SKM-1 (cell line): ENCODE results near the gene ZFHX2.

Experiments
- DNase-seq: peaks from one replicate; lab custom pipeline; 2025; ENCODE audit not compliant: unreplicated experiment; lab: John Stamatoyannopoulos, UW

The ZFHX2 gene

DNA sequence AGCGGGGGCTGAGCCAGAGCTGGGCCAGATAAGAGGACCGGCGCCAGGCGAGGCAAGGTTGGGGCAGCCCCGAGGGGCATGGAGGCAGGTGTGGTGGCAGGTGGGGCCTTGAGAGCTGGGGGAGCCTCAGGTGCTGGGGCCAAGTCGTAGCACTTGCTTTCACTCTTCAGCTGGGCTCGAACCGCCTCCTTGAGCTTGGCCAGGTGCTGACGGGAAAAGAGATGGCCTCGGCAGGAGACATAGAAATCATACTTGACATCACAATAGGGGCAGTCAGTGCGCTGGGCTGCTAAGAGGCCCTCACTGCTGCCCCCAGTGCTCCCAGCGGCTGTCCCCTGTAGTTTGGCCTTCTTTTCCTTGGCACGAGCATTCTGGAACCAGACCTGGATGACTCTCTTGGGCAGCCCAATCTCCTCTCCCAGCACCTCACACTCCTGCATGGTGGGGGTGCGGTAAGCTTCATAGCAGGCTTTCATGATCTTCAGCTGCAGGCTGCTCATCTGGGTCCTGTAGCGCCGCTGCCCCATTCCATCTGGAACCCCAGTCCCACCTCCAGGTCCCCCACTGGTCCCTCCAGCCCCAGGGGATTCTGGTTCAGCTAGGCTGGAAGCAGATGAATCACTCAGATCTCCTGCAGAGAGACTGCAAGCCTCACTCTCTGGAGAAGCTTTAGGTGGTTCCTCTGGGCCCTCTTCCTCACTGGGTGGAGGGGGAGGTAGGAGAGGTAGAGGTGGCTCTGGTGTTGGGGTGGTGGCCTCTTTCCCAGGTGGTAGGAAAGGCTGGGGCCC is 28.1 kb downstream of the ZFHX2 start:
- DNase-seq: no peak

DNA sequence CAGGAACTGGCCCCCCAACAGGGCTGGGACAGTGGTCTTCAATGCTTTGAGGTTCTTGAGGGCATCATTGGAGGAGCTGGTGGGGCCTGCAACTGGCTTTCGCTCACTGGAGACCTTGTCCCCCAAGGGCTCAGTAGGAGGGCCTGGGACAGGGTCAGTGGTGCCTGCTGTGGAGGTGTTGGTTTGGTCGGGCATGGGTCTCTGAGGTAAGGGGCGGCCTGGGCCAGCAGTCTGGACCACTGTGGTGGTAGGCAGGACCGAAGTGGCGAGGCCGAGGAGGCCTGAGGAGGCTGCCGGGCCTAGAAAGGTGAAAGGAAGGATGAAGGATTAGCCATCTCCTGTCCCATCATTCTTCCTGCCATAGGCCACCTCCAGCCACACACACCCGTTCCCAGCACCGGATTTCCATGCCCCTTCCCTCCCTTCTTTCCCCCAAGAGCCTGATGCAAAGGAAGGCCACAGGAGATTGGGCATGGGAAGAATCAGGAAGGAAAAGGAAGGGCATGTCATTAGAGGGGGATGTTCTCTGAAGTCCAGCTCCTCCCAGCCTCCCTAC is 28.8 kb downstream of the ZFHX2 start:
- DNase-seq: no peak

DNA sequence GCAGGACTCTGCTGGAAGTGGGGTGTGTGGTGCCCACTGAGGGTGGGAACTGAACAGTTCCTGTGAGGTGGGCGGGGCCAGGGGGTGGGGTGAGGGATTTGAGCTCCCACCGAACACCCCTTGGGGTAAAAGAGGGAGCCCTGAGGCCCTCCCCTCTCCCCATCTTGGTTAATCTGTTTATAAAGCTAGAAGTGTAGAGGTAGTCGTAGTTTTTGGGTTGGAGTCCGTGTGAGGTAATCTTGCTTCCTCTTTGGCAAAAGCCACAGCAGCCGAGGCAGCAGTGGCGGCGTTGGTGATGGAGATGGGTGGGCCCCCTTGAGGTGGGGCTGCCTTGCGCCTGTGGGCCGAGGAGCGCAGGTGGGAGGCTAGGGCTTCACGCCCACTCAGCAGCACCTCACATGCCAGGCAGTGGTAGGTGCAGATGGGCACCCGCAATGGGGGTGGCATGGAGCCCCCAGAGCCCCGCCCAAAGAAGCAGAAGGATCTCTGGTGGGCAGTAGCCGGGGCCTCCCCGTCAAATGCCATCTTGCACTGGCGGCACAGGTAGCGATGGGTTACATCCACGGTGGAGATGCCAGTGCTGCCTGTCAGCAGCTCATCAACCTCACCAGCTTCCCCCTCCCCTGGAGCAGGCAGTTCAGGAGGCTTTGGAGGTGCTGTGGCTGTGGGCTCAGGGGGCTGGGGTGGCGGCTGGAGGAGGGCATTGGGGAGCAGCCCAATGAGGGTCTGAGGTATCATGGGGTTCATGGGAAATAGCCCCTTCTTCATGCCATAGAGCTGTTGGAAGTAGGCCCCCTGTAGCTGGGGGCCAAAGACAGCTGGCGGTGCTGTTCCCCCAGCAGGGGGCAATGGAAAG is 29.6 kb downstream of the ZFHX2 start:
- no peak for DNase-seq

DNA sequence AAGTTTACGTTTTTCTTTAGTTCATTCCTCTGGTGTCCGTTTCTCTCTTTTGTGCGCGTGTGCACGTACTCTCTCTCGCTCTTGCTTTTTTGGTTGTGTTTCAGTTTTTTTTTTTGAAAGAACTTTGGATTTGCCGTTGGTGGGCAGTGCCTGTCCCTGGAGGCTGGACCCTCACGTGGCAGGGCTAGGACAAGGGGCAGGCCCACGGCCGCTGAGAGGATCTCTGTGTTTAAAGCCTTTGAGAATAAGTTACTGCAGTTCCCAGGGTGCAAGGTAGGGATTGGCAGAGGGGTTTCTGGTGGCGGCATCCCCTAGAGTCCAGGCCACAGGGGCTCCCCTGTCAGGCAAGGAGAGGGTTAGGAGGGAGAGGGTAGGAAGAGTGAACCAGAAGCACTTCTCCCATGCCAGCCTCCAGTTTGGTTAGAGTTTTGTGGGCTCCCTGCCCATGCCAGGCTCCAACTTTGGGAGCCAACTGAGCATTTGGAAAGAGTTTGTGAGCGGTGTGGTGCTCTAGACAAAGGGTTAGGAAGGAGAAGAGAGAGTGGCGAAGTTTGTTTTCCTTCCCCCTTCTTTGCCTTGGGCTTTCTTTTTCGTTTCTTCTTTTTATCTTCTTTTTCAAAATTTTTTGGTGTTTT is 30.5 kb downstream of the ZFHX2 start:
- no peak for DNase-seq

DNA sequence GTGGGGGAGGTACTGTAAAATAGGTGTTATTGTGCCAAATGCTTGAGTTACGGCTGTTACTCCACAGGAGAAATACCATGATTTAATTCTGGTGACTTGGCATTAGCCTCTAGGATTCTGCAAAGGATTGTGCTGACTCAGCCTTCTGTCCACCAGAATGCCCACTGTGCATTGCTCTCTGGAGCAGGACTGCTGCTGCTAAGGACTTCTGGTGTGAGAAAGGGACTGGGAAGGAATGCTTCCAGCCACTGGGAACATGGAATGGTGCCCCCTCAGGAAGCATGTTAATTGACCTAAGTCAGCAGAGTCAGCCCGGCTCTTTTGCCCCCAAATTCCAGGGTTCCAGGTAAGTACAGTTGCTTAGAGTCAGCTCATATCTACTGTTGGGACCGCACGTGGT is 32.9 kb downstream of the ZFHX2 start:
- DNase-seq: no peak

DNA sequence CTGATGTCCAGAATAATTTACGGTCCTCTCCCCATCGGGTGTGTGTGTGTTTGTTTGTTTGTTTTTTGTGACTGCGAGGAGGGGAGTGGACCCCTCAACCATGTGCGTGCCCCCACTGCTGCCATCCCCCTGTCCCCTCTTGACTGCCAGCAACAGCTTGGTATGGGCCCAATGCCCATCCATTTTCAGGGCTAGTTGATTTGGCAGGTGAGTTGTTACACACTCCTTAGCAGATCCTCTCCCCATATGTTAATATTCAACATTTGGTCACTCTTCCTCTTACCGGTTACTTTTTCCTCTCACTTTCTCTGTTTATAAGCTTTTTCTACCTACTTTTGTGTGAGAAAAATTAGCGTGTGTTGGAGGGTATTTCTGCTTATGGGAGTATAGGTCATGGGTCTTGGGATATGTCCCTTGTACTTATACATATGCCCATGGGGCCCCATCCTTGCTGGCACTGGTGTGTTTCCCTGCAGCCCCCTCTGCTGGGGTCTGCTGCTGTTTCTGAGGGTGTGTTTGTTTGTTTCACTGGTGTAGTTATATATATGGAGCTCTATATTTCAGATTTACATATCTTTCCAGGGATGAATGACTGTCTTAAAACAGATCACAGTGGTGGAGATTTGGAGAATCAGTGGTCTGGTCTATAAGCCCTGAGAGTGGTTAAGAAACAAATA is 33.8 kb downstream of the ZFHX2 start:
- DNase-seq: no peak

DNA sequence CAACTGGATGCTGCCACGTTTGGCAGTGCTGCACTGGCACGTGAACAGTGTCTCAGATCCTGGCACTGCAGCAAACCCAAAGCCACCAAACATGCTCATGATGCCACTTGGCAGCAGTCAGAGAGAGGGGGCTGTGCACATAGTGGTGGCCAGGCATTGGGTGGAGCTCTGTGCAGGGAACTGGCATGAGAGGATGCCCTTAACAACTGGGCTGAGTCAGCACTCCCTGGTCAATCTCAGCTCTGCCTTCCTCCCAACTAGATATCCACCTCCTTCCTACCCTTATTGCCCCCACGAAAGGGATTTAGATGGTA is 37.0 kb downstream of the ZFHX2 start:
- no peak for DNase-seq

DNA sequence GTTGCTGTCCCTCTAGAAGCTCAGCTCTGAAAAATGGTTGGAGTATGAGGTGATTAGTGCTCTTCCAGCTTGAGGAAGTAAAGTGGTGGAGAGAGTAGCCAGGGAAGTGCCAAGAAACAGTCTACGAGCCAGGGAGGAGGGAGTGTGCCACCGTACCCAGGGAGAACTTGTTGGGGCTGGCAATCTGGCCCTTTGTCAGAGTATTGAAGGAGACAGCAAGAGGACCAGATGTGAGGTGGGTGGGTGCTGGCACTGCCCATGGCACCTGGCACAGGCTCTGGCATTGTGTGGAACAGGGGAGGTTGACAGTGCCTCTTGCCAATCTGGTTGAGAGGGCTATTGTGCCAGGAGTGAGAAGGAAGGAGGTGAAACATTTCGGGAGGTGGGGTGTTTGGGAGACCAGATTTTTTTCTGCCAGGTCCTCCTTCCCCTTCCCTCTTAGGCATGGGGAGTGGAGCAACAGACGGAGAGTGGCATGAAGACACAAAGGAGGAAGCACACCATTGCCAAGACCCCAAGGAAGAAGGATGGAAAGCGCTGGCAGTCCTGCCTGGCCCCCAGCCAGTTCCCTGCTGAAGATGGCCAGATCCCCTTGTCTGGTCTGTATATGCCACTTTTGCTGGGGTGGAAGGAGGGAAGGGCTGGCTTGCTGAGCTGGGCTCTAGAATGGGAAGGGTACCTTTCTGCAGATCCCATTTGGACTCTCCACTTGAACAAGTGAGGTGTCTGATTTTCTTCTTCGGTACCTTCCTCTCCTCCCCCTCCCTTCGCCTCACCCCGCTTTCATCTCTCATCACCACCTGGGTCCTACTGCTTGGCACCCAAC is 37.5 kb downstream of the ZFHX2 start:
- no peak for DNase-seq

DNA sequence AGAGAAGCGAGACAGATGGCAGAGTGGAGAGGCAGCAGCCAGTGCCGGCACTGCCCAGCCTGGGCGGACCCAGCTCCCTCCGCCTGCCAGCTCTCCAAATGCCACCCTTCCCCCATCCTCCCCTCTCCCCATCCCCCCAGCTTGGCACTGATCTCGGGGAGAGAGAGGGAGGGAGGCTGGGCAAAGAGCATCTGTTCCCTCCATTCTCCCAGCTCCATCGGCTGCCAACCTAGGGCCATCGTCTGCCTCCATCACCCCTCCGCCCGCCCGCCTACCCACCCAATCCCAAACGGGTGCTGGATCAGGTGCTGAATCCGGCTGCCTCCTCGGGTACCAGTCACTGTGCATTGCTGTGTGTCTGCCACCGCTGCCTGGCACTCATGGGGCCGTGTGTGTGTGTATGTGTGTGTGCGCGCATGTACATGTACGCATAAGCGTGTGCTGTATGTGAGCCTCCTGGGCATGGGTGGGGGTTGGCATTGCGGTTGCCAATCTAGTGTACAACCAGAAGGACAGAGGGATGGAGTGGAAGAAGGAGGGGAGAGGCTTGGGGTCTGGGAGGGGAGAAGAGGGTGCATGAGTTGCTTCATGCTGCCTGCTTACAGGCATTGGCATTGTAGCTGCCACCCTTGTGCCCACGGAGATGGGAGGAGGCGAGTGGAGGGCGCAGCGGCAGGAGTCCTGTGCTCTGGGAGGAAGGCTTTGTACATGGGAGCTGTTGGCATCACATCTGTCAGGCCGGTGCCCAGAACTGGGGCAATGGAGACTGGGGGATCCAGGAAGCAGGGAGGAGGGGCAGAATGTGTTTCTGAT is 38.4 kb downstream of the ZFHX2 start:
- DNase-seq: no peak

DNA sequence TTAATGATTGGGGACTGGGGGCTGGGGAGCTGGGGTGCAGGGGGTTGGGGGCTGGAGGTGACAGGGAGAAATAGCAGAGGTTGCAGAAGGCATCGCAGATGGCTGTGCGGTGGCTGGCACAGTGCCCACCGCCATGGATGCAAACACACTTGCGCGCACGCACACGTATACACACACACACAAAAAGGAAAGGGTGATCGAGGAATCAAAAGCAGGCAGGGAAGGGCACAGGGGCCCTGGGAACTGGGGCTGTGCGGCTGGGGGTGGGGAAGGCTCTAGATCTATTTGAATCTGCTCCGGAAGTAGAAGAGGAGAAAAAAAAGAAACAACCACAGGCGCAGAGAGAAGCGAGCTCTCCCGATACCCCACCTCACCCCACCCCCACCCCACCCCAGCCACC is 39.4 kb downstream of the ZFHX2 start:
- DNase-seq: no peak

DNA sequence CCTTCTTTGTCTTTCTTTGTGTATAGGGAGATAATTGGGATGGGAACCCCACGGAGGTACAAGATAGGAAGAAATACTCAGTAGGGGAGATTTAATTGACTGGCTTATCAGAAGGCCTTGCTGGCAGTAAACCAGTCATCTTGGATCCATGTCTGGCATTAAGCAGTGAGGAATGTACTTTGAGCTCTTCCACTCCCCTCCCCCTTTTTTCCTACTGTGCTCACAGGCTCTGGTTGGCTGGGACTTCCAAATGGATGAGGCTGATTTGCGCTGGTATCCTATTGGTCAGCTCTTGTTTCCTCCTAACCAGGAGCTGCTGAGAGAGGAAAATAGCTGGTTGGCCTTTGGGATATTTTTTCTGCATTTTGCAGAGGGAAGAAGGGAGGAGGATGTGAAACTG is 57.3 kb downstream of the ZFHX2 start:
- DNase-seq: no peak

DNA sequence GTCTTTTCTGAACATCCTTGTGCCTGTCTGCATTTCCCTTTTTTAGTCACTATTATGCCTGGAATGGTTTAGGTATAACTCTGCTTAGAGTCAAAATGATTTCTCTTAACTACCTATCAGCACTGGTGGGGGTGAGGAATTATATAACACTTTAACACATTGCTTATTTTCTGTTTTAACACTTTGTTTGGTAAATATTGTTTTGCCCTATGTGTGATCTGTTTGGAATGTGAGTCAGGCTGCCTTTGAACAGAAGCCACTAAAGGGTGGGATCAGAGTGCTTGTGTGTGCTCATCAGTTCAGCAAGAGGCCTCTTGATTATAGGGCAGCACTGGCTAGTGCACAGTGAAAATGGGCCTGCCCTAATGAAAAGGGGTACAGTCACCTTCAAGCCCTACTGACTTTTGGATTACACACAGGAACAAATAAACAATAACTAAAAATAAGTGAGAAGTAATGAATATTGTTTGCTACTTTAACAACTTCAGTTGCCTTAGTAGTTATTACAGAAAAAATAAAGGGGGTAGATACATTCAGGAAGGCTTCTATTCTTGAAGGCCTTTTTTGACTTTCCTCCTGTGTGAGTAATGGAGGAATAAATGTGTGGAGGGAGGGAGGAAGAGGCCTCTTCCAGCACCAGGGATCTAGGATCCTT is 58.8 kb downstream of the ZFHX2 start:
- DNase-seq: no peak

DNA sequence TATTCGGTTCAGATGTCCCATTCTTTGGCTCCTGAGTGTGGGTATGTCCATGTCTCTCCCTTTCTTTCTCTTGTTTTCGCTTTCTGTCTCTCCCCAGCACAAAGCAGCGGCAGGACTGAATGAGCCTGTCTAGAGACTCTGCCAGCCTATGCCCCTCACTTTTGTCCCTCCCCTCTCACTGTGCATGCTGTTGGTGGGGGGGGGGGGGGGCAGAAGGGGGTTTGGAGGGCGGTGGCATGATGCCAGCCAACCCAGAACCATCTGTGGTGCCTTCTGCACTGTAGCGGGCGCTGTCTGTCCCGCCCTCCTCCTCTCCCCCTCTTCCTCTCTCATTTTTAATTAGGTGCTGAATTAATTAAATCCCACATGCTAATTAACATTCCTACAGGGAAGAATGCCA is 64.3 kb downstream of the ZFHX2 start:
- DNase-seq: no peak

DNA sequence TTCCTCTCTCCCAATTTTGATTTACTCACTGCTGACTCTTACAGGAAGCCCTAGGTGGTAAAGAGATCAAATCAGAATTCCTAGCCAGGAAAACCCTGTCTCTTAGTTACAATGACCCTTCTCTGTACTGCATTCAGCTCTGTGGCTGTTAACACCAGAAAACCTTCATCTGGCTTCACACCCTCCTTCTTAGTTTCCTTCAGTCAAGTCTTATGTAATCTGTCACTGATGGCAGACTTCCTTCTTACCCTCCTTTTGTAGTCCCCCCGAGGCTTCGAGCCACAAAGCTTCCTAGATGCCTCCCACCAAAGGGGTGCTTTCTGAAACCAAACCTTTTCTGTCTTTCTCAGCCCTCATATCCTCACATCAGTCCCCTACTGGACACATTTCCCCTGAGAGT is 65.5 kb downstream of the ZFHX2 start:
- DNase-seq: no peak

DNA sequence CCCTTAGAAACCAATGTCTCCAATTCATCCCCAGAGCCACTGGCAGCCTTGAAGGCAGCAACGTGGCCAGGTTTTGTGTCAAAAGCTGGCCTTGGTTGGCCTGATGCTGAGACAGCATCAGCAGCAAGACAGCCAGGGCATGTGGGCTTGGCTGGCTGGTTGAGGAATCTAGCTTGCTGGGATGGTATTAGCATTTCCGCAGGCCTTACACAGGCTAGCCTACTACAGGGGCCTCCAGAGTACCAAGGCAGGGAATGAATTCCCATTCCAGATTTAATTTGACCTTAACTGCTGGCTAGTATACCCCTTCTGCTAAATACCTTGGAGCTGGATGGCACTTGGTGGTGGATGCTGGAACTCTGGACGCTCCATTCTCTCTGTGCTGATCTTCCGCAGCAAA is 66.2 kb downstream of the ZFHX2 start:
- no peak for DNase-seq

DNA sequence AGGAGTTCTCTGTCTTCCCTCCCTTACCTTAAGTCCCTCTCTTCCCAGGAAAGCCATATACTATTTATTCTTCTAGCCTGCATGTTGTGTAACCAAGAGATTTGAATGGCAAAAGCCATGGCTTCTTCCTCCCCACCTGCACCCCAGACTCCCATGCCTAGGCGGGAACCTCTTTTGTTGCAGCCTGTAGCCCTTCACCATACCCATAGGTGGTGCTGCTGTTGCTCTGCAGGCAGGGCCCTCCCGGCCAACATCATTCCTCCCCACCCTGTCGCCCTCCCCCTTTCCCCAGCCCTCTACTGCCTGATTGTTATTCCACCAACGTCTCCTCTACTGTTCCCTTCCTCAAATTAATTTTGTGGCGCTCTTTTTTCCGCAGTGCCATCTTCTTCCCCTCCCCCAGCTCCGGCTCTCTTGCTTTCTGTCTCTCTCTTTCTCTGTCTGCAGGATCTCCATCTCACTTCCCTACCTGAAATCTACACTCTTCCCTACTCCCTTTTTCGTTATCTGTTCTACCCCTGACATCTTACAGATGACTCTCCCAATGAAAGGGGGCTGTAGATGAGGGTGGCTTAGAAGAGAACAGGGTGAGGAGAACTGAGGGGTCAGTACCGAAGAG is 68.2 kb downstream of the ZFHX2 start:
- no peak for DNase-seq

DNA sequence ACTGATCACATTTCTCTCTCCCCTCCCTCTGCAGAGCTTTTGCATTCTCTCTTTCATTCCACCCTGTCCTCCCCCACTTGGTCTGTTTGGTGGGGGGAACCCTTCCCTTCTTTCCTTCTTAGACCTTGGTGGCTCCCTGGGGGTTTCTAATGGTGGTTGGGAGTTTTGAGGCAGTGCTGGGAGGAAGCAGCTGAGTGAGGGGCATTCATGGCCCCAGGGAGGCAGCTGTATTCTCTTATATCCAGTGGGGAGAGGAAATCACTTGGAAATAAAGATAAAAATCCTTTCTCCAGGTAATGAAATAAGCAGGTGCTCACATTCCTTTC is 68.8 kb downstream of the ZFHX2 start:
- no peak for DNase-seq

DNA sequence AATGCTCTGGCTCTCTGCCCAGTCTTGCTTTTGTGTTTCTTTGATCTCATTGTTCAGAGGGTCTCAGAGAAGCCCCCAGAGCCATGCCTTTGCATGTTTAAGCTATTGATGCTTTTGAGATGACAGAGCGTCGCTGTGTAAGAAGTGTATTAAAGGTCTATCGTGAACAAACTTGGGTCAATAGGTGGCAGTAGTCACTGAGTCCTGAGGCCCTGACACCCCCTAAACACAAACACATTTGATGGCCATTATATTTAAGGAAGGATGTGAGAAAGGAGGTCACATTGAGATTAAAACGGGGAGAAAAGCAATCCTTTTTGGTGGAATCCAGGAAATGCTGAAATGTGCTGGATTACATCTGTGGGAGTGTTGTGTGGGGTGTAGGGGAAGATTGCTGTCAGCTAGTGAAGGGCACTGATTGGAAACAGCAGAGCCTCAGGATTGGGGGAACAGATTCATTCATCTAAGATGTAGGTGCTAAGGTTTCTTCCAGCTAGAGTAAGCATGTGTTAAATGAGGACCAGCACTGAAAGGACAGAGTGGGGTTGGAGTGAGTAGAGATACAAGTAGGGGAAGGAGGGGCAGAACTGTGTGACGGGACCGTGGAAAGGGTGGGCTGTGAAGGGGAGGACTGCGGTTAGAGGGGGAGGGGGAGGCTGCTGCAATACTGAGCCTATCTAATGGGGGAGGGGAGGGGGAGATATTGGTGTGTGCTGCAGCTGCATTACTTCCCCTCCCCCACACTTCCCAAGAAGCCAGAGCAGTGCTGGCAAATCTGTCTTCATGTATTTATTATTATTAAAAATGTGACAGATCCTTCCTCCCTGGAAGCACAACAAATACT is 69.4 kb downstream of the ZFHX2 start:
- no peak for DNase-seq
